GM18508 (cell line): Measurements from ENCODE around the gene TCTN1.

ENCODE experiments used
- ATAC-seq: cut with Tn5 transposase; IDR thresholded peaks from one replicate; pipeline ENCODE4 v1.9.1; 2021; ENCODE audit warnings: moderate number of reproducible peaks; ENCODE audit not compliant: insufficient read depth, unreplicated experiment

Gene TCTN1

DNA sequence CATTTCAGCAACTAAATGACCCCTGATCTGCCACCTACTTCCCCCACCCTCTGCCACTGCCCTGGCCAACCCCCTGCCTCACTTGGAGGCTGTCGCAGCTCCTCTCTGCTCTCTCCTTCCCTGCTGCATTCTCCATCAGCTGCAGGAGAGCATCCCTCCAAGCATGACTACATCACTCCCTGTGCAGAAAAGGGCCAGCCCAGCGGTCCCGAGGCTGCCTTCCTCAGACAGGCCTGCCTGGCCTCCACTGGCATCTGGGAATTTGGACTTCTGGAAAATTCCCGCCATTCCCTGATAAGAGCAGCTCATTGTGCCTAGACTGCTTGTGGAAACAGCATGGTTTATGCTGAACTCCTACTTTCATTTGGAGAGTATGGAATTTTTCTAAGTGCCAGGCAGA is 62.2 kb downstream of the TCTN1 start:
- no peak for ATAC-seq

DNA sequence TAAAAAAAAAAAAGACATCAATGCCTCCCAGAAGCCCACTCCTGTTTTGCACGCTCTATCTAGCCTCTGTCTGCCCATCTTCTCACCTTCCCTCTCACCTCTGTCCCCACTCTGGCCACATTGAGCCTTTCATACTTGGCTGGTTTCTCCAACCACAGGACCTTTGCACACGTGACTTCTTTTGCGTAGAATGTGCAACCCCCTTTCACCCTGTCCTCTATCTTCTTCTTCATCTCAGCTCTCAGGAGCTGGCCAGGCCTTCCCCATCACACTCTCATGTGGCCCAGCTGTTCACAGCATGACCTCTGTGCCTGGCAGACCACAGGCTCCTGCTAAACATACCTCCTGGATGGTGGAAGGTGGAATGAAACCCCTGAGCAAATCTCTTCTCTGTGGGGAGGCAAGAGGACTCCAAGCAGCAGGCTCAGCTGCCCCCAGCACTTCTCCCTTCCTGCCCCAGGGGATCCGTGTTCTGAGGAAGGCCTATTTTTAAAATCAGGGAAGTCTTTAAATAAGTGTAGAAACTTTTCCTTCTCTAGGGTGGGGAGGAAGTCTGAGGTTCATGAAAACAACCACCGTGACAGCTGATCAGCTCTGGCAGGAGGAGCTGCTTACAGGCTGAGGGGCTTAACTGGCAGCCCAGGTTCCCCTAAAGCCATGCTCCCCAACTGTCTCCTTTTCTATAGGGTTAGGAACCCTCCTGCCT is 63.4 kb downstream of the TCTN1 start:
- peak; percentile 55 for ATAC-seq

GRCh38 chr12:110677982-110678381 is 64.1 kb downstream of the TCTN1 start:
- ATAC-seq, result no peak

DNA sequence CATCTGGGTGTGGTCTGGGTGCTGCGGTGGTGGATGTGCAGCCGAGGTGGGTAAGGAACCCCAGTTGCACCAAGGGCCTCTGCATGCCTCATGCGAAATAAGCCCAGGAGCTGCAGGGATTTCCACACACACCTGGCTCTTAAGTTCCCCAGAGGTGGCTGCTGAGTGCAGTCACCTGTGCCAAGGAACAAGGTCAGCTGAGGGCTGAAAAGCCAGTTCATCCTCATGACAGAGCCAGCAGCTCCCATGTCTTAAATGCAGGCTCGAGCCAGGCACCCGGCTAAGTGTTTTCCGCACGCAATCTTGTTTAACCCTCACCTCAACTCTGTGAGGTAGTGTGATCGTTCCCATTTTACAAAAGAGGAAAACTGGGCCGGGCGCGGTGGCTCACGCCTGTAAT is 65.3 kb downstream of the TCTN1 start:
- ATAC-seq, result no peak

GRCh38 chr12:110680032-110680431 is 66.1 kb downstream of the TCTN1 start:
- ATAC-seq, result no peak

- no peak for ATAC-seq
These were observed 70.0 kb downstream of the TCTN1 start for GRCh38 chr12:110683888-110684287.

GRCh38 chr12:110684312-110684836 is 70.4 kb downstream of the TCTN1 start:
- ATAC-seq, result no peak

- ATAC-seq, result no peak
These were observed 72.5 kb downstream of the TCTN1 start for GRCh38 chr12:110686294-110686903.

DNA sequence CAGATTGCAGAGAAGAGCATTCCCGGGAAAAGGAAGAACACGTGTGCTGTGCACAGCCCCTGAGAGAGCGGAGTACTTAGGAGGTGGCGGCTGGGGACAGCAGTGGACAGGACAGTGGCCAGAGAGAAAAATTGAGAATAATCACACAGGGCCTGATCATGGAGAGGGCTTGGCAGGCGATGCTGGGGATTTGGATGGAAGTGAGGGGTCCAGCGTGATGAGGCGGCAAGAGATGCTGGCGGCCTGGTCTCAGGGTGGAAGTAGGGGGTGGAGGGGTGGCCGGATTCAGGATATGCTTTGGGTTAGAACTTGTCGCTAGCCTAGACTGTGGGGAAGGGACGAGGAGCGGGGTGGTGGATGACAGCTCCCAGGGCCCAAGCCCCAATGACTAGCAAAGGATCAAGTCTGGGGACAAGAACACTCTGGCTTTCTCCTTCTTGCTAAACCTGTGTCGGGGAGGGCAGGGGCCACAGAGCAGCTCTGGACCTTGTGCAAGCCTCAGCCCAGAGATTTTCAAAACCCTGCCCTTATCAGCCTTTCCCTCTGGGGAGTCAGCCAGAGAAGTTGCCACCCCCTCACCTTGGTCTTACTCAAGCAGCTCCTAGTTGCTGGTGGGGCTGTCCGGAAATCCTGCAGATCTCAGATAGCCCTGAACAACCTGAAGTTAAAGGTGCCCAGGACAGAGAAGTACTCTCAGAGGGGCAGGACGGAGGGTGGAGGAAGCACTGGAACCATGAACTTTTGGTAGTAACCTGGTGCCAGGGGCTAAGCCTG is 73.7 kb downstream of the TCTN1 start:
- ATAC-seq, result no peak

- ATAC-seq, result no peak
These were observed 74.7 kb downstream of the TCTN1 start, which contains the start of gene HVCN1 for GRCh38 chr12:110688446-110689280. HVCN1 (minus strand) TSS chr12:110689115; CDS start chr12:110683245, 5,870 bp downstream.

DNA sequence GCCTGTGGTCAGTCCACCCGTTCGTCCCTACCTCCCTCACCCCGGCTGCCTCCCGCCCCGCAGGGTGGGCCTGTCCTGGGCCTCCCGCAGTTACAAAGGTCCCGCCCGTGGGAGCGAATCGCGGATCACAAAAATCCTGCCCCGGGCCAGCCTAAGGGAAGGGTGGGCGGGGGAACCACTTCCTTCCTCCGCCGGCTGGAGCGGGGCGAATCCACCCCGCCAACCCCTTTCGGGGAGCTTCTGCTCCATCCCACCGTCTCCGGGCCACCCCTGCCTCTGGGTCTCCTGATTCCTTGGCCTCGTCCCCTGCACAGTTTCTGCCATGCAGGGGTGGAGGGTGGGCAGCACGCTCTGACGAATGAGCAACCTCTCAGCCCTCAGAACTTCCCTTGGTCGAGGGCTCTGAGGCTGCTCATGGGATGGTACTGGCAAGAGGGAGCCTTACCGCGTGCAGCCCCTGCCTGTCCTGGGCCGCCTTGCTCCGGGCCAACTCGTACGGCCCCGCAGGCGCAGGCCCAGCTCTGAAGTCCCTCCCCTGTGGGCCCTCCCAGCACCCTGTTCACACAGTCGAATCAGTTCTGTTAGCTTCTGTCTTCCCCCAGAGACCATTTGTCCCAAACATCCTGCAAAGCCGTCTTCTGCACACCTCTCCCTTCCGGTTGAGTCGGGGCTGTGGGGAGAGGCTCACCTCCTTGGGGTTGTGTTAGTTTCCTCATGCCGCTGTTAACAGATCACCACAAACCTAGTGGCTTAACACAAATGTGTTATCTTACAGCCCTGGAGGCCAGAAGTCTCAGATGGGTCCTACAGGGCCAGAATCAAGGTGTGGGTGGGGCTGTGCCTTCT is 75.6 kb downstream of the TCTN1 start:
- no peak for ATAC-seq

DNA sequence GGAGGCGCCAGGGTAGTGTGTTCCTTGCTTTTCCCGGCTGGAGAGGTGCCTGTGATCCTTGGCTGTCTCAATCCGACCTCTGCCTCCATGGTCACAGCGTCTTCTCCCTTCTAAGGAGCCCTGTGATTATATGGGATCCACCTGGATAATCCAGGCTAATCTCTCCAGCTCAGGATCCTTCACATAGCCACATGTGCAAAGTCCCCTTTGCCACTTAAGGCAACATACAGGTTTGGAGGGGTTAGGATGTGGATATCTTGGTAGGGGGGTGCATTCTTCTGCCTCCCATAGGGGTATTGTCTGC is 76.2 kb downstream of the TCTN1 start:
- no peak for ATAC-seq

- ATAC-seq, result no peak
These were observed 79.8 kb downstream of the TCTN1 start for GRCh38 chr12:110693731-110694130.

DNA sequence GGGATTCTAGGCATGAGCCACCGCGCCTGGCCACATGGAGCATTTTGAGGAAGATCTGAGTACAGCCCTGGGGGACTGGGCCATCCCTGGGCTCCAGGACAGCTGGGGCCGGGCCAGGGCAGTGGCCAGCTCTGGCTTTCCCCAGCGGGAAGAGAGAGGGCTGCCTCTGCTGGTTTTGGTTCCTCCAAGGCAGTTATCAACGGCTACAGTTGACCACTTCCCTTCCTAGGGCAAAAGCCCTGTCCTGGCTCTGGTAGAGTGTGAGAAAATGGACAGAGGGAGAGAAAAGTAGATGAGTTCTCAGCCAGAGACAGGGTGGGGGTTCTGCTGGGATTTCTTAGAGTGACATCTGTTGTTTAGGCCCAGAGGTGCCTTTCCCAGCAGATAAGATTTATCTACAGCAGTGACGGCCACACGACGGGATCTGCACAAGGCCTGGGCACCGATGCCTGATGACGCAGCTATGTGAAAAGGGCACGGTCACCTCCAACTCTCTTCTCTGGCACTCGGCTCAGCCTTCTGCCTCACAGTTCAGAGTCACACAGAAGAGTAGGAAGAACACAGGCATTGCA is 80.5 kb downstream of the TCTN1 start:
- no peak for ATAC-seq

DNA sequence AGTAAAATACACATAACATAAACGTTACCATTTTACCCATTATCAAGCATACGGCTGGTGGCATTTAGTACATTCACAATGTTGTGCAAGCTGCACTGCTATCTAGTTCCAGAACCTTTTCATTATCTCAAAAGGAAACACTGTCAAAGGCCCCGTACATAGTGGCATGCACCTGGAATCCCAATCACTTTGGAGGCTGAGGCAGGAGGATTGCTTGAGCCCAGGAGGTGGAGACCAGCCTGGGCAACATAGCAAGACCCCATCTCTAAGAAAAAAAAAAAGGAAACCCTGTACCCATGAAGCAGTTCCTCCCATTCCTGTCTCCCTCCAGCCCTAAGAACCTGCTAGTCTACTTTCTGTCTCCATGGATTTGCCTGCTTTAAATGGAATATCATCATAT is 82.4 kb downstream of the TCTN1 start:
- no peak for ATAC-seq

DNA sequence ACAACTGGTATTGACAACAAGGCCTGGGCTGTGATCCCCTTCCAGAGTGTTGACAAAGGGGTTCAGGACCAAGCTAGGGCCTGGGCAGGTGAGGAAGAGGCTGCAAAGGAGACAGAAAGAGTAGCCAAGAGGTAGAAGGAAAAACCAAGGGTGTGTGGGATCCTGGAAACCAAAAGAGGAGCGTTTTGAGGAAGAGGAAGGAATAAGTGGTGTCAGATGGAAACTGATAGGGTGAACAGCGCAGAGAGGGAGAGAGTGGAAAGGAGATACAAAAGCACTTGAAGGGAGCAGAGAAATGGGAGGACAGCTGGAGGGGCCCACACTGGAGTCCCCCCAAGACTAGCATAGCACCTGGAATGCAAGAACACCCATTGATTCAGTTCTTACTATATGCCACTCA is 83.3 kb downstream of the TCTN1 start:
- ATAC-seq, result no peak

GRCh38 chr12:110698171-110698902 is 84.4 kb downstream of the TCTN1 start:
- peak; percentile 70 for ATAC-seq
